ENCODE data around the gene UCN3. TPM values are rescaled to one million over a fixed set of nuclear protein-coding genes. Genes with fewer than 3 reads are reported as not detected.

Gene UCN3
- polyA plus RNA-seq, 1 donor: 11.4 TPM

- Histone ChIP-seq H3K4me3 (ENCODE audit: low read length) (no peak overlapping the region), H3K27me3 (ENCODE audit: control insufficient read depth, insufficient read depth, low read length) (no peaks in the 10 kb centered on the region), H3K36me3 (ENCODE audit: control insufficient read depth, insufficient read depth, low read length) (no peaks in the 10 kb centered on the region), H3K9me3 (ENCODE audit: control insufficient read depth, low read depth, low read length) (peaks cover 6% of the 10 kb centered on the region), H3K27ac (ENCODE audit: low read length) (no peak overlapping the region), H3K4me1 (ENCODE audit: control insufficient read depth, insufficient read depth, low read length) (no peaks in the 10 kb centered on the region)
- DNase-seq: no peak
- no CpG with 5 or more reads among the region's 2 CpGs for WGBS (ENCODE audit: insufficient coverage, low lambda C conversion rate)
Measured at GRCh38 chr10:5385224-5385623, 20.5 kb downstream of the UCN3 start.

- WGBS (ENCODE audit: insufficient coverage, low lambda C conversion rate): 78% methylated on average over 5 of the region's 5 CpGs
- Histone ChIP-seq H3K4me3 (ENCODE audit: low read length) (no peak overlapping the region), H3K27me3 (ENCODE audit: control insufficient read depth, insufficient read depth, low read length) (no peaks in the 10 kb centered on the region), H3K9me3 (ENCODE audit: control insufficient read depth, low read depth, low read length) (peaks cover 11% of the 10 kb centered on the region), H3K4me1 (ENCODE audit: control insufficient read depth, insufficient read depth, low read length) (no peaks in the 10 kb centered on the region), H3K27ac (ENCODE audit: low read length) (no peak overlapping the region), H3K36me3 (ENCODE audit: control insufficient read depth, insufficient read depth, low read length) (no peaks in the 10 kb centered on the region)
- no peak for DNase-seq
Measured at GRCh38 chr10:5387169-5387568, 22.4 kb downstream of the UCN3 start.

GRCh38 chr10:5390607-5391205 is 25.9 kb downstream of the UCN3 start:
- no CpG with 5 or more reads among the region's 1 CpG for WGBS (ENCODE audit: insufficient coverage, low lambda C conversion rate)

GRCh38 chr10:5391790-5392189 is 27.0 kb downstream of the UCN3 start:
- peaks cover 9% of the 10 kb centered on the region for H3K36me3 ChIP-seq (ENCODE audit: control insufficient read depth, insufficient read depth, low read length)
- no peaks in the 10 kb centered on the region for H3K4me1 ChIP-seq (ENCODE audit: control insufficient read depth, insufficient read depth, low read length)
- H3K27me3 ChIP-seq (ENCODE audit: control insufficient read depth, insufficient read depth, low read length): no peaks in the 10 kb centered on the region
- no CpG with 5 or more reads among the region's 3 CpGs for WGBS (ENCODE audit: insufficient coverage, low lambda C conversion rate)
- peaks cover 20% of the 10 kb centered on the region for H3K9me3 ChIP-seq (ENCODE audit: control insufficient read depth, low read depth, low read length)
- no peak for DNase-seq
- H3K27ac ChIP-seq (ENCODE audit: low read length): no peak overlapping the region
- no peak overlapping the region for H3K4me3 ChIP-seq (ENCODE audit: low read length)

More at GRCh38 chr10:5390607-5391205, 25.9 kb downstream of the UCN3 start:
- Histone ChIP-seq H3K27ac (ENCODE audit: low read length) (no peak overlapping the region), H3K27me3 (ENCODE audit: control insufficient read depth, insufficient read depth, low read length) (no peaks in the 10 kb centered on the region), H3K36me3 (ENCODE audit: control insufficient read depth, insufficient read depth, low read length) (peaks cover 9% of the 10 kb centered on the region), H3K4me1 (ENCODE audit: control insufficient read depth, insufficient read depth, low read length) (no peaks in the 10 kb centered on the region), H3K9me3 (ENCODE audit: control insufficient read depth, low read depth, low read length) (peaks cover 20% of the 10 kb centered on the region), H3K4me3 (ENCODE audit: low read length) (no peak overlapping the region)
- no peak for DNase-seq

- Histone ChIP-seq H3K27ac (ENCODE audit: low read length) (no peak overlapping the region), H3K4me3 (ENCODE audit: low read length) (no peak overlapping the region), H3K9me3 (ENCODE audit: control insufficient read depth, low read depth, low read length) (peaks cover 20% of the 10 kb centered on the region), H3K27me3 (ENCODE audit: control insufficient read depth, insufficient read depth, low read length) (no peaks in the 10 kb centered on the region), H3K4me1 (ENCODE audit: control insufficient read depth, insufficient read depth, low read length) (no peaks in the 10 kb centered on the region), H3K36me3 (ENCODE audit: control insufficient read depth, insufficient read depth, low read length) (peaks cover 9% of the 10 kb centered on the region)
- no CpG with 5 or more reads among the region's 14 CpGs for WGBS (ENCODE audit: insufficient coverage, low lambda C conversion rate)
- DNase-seq: no peak
Measured at GRCh38 chr10:5393529-5393928, 28.8 kb downstream of the UCN3 start.

GRCh38 chr10:5395168-5395567 is 30.4 kb downstream of the UCN3 start:
- H3K4me1 ChIP-seq (ENCODE audit: control insufficient read depth, insufficient read depth, low read length): no peaks in the 10 kb centered on the region
- DNase-seq: no peak
- no peak overlapping the region for H3K4me3 ChIP-seq (ENCODE audit: low read length)
- H3K9me3 ChIP-seq (ENCODE audit: control insufficient read depth, low read depth, low read length): peaks cover 20% of the 10 kb centered on the region
- H3K27me3 ChIP-seq (ENCODE audit: control insufficient read depth, insufficient read depth, low read length): no peaks in the 10 kb centered on the region
- no CpG with 5 or more reads among the region's 18 CpGs for WGBS (ENCODE audit: insufficient coverage, low lambda C conversion rate)
- H3K27ac ChIP-seq (ENCODE audit: low read length): no peak overlapping the region
- peaks cover 13% of the 10 kb centered on the region for H3K36me3 ChIP-seq (ENCODE audit: control insufficient read depth, insufficient read depth, low read length)

- WGBS (ENCODE audit: insufficient coverage, low lambda C conversion rate): 93% methylated on average over 3 of the region's 12 CpGs
- H3K9me3 ChIP-seq (ENCODE audit: control insufficient read depth, low read depth, low read length): peaks cover 8% of the 10 kb centered on the region
- DNase-seq: no peak
- no peaks in the 10 kb centered on the region for H3K4me1 ChIP-seq (ENCODE audit: control insufficient read depth, insufficient read depth, low read length)
- H3K27me3 ChIP-seq (ENCODE audit: control insufficient read depth, insufficient read depth, low read length): no peaks in the 10 kb centered on the region
- H3K36me3 ChIP-seq (ENCODE audit: control insufficient read depth, insufficient read depth, low read length): peaks cover 17% of the 10 kb centered on the region
- H3K4me3 ChIP-seq (ENCODE audit: low read length): no peak overlapping the region
- no peak overlapping the region for H3K27ac ChIP-seq (ENCODE audit: low read length)
Measured at GRCh38 chr10:5396556-5397300, 32.0 kb downstream of the UCN3 start.

GRCh38 chr10:5399332-5399731 is 34.6 kb downstream of the UCN3 start:
- DNase-seq: no peak
- Histone ChIP-seq H3K4me3 (ENCODE audit: low read length) (no peak overlapping the region), H3K9me3 (ENCODE audit: control insufficient read depth, low read depth, low read length) (peaks cover 4% of the 10 kb centered on the region), H3K27me3 (ENCODE audit: control insufficient read depth, insufficient read depth, low read length) (no peaks in the 10 kb centered on the region), H3K27ac (ENCODE audit: low read length) (no peak overlapping the region), H3K4me1 (ENCODE audit: control insufficient read depth, insufficient read depth, low read length) (peaks cover 5% of the 10 kb centered on the region), H3K36me3 (ENCODE audit: control insufficient read depth, insufficient read depth, low read length) (peaks cover 12% of the 10 kb centered on the region)
- WGBS (ENCODE audit: insufficient coverage, low lambda C conversion rate): no CpG with 5 or more reads among the region's 6 CpGs

- H3K36me3 ChIP-seq (ENCODE audit: control insufficient read depth, insufficient read depth, low read length): peaks cover 8% of the 10 kb centered on the region
- H3K9me3 ChIP-seq (ENCODE audit: control insufficient read depth, low read depth, low read length): no peaks in the 10 kb centered on the region
- DNase-seq: no peak
- no peaks in the 10 kb centered on the region for H3K27me3 ChIP-seq (ENCODE audit: control insufficient read depth, insufficient read depth, low read length)
- H3K4me3 ChIP-seq (ENCODE audit: low read length): no peak overlapping the region
- H3K4me1 ChIP-seq (ENCODE audit: control insufficient read depth, insufficient read depth, low read length): peaks cover 5% of the 10 kb centered on the region
- no CpG with 5 or more reads among the region's 9 CpGs for WGBS (ENCODE audit: insufficient coverage, low lambda C conversion rate)
- H3K27ac ChIP-seq (ENCODE audit: low read length): no peak overlapping the region
Measured at GRCh38 chr10:5400468-5401240, 35.9 kb downstream of the UCN3 start.

- no CpG with 5 or more reads among the region's 3 CpGs for WGBS (ENCODE audit: insufficient coverage, low lambda C conversion rate)
- Histone ChIP-seq H3K27ac (ENCODE audit: low read length) (peak overlapping the region; percentile 77), H3K27me3 (ENCODE audit: control insufficient read depth, insufficient read depth, low read length) (no peaks in the 10 kb centered on the region), H3K9me3 (ENCODE audit: control insufficient read depth, low read depth, low read length) (no peaks in the 10 kb centered on the region), H3K36me3 (ENCODE audit: control insufficient read depth, insufficient read depth, low read length) (peaks cover 8% of the 10 kb centered on the region), H3K4me1 (ENCODE audit: control insufficient read depth, insufficient read depth, low read length) (peaks cover 5% of the 10 kb centered on the region), H3K4me3 (ENCODE audit: low read length) (peak overlapping the region; percentile 30)
- peak; percentile 76 to 90 for DNase-seq
Measured at GRCh38 chr10:5402798-5403197, 38.0 kb downstream of the UCN3 start.
